ENCODE results near the gene PALLD.

DNA sequence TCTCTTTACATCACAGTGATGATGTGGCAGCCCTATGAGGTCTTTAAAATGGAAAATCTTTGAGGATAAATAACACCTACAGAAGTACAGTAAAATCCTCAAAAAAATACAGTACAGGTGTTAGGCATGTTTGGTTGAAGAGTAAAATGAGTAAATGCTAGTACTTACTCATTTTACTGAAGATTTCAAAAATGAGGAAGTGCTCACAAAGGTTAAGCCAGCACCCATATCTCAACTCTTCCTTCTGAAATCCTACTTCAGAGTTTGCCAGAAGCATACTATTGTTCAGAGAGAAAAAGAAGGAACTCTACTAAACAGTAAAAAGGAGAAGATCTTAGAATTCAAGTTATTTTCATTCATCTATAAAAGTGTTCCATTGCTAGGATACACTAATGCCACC is 382.3 kb downstream of the PALLD start:
- TF ChIP-seq FOXP2 (optimal IDR thresholded peaks at IDR 0.05; ENCODE audit: control extremely low read depth, extremely low read length, insufficient read depth), result no peak
- TF ChIP-seq POLR2AphosphoS5 (IDR thresholded peaks at IDR 0.05; ENCODE audit: borderline replicate concordance, low read depth, low read length), result no peak

Measured in SK-N-MC (cell line).